ENCODE data around the gene TMEM269.
"Not testable (repeated sequence)": the region's sequence is repeated elsewhere in the genome, so short reads cannot be mapped to it uniquely, and the experiment has no call there.

Gene TMEM269

GRCh38 chr1:42748461-42749410 lies 36.1 kb upstream of the TMEM269 start:
- DNase-seq: no peak

- DNase-seq: no peak
Observed at GRCh38 chr1:42750041-42750440, 34.8 kb upstream of the TMEM269 start.

DNA sequence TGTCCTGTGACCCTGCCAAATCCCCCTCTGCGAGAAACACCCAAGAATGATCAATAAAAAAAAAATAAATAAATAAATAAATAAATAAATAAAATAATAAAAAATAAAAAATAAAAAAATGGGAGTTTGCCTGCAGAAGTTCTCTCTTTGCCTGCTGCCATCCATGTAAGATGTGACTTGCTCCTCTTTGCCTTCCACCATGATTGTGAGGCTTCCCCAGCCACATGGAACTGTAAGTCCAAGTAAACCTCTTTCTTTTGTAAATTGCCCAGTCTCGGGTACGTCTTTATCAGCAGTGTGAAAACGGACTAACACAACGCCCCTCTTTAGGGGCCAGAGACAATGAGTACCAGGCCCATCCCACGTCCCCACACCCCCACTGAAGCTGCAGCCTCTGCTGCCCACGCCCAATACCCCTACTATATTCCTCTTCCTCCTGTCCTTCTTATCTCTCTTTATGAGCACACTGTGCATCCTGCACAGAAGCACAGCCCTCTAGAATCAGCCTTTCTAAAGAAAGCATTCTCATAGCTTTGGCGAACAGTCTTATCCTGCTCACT lies 33.2 kb upstream of the TMEM269 start:
- not testable (repeated sequence) for DNase-seq

DNA sequence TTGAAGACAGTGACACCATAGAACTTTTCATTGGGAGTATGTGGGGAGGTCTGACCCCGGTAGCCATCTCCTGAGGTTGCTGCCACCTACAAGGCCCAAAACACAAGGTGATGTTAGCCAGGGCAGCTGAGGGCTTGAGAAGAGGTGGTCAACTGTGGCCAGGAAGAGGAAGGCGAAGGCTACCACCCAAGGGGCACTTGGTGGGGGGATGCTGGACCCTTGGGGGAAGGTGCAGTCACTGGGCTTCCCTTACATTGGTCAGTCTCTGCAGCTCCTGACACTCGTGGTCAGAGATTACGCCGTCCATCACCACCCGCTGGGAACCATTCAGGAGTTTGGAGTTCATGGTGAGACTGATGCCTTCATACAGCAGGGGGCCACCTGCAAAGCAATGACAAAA lies 32.5 kb upstream of the TMEM269 start:
- DNase-seq: no peak

- no peak for DNase-seq
Observed at GRCh38 chr1:42753070-42753469, 31.7 kb upstream of the TMEM269 start.

DNA sequence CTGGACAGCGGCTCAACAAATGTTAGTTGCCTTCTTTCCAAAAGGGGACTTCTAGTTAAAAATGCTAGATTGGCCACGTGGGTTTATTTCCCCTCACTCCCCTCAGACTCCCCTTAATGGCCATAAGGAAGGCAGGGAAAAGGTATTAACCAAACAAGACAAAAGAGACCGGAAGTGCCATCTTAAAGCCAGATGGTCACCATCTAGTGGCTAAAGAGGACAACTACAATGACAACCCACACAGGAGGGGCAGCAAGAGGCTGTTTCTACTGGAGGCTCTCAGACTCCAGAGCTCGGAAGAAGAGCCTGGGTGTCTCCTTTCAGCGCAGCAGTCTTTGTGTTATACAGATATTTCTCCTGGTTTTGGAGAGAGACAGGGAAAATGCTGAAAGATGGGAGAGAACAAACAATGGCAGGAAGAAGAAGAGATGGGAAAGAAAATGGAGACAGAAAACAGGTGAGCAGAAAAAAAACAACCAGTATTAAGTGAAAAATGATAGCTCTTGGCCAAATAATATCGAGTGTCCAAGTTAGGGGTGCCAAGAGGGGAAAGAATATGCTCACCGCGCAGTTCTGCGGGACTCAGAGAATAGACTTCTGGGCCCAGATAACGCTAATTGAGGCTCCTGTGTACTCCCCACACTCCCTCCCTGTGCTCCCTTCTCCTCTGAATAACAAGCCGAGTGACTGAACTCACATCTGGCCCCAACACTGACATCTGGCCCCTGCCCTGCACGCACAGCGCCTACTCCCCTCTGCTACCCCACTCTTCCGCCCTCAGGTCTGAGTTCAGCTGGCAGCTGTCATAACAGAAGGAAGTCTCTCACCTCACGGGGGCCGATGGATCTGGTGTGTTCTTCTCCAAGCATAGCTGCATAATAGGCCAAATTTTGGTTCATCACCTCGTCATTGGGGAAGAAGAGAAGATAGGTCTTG lies 27.6 kb upstream of the TMEM269 start:
- DNase-seq: peak; percentile 53

DNA sequence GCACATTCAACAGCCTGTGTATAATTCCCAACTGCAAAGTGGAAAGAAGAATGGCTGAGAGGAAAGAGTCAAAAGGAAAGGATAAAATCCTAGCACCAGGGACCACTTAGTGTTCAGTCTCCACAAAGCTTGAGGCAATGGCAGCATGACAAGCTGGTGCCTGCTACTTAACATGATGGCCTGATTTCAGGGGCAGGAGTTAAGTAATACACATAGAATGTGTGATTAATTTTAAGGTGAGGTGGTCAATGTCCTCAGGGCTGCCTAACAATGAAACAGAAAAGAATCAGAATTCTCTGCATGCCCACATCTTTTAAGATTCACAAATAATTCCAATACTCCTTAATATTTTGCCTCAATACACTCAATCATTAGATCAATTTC lies 26.9 kb upstream of the TMEM269 start:
- DNase-seq: no peak

- no peak for DNase-seq
Observed at GRCh38 chr1:42758641-42759040, 26.1 kb upstream of the TMEM269 start.

DNA sequence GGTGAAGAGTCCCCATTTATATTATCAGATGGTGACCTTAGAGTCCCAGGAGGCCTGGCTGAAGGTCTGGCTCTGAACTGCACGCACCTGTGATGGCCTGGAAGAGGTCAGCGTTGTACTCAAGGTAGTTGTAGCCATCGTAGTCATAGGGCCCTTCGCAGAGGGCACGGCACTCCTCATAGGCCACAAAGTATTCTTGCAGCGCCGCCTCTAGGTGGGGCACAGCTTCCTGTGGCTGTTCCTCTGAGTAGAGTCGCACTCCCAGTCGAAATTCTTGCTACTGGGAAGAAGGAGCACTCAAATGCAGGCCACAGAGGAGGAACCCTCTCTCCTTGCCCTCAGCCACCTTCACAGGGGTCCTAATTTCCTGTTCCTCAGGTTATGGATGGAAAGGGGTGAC lies 25.7 kb upstream of the TMEM269 start:
- DNase-seq: no peak

DNA sequence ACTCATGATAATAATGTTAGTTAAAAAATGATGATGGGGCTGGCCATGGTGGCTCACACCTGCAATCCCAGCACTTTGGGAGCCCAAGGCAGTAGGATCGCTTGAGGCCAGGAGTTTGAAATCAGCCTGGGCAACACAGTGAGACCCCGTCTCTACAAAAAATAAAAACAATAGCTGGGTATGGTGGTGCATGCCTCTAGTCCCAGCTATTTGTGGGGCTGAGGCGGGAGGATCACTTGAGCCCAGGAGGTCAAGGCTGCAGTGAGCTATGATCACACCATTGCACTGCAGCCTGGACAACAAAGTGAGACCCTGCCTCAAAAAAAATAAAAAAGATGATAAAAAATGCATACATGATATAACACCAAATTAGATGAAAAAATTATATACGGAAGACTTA lies 23.2 kb upstream of the TMEM269 start:
- DNase-seq: no peak

DNA sequence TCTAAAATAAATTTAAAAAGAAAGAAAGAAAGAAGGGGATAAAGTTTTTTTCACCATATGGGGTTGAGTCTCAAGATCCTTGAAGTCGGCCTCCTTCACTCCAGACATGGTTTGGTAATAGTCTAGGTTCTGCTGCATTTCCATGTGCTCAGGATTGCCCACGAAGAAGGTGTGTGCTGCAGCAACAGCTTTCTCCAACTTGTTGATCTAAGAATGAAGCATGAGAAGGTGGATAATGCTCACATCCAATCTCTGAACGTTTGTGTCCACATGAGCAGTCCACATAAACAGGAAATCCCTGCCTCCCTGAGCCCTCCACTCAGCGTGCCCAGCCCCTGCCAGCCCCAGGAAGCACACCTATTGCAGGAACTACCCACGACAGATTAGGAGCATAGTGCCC lies 22.5 kb upstream of the TMEM269 start:
- no peak for DNase-seq

- no peak for DNase-seq
Observed at GRCh38 chr1:42765269-42765668, 19.5 kb upstream of the TMEM269 start.

DNA sequence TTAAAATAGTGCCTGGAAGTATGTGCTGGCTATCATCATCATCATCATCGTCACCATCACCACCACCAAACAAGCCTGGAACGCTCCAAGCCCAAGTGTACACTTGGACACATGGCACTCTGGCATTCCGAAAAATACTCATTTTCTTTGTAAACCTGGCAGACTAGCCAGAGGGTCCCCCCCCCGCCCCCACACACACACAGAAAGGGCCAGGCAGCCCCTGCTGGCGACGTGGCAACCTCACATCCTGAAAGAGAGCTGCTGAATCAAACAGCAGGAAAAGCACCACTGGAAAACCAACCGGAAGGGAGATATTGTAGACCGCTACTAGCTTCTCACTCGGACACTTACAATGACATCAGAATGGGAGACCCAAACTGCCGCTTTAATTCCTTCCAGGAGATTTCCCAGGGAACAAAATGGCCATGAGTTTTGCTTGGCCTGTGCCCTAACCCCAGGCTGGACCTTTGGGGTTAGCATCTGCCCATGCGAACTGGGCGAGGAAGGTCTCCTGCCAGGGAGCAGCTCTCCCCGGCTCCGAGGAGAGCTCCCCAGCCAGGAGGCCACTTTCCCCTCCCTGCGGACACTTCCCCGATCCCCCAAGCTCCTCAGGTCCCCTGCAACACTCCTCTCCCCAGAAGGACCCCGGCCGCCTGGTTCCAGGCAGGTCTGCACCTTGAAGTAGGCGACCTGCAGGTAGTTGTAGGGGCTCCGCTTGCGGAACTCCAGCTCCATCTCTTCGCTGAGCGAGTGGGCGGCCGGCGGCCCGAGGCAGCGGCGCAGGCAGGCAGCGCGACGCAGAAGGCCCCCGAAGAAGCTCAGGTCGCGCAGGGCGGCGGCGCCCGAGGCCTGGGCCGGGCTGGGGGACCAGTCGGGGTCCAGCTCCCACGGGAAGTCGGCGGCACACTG lies 18.7 kb upstream of the TMEM269 start:
- DNase-seq: peak; percentile 61

- peak; percentile 98 for DNase-seq
Observed at GRCh38 chr1:42766741-42767509, 17.9 kb upstream of the TMEM269 start, which contains the start of the genes C1orf50 and P3H1. Gene C1orf50 (plus strand): TSS chr1:42767249. CDS start chr1:42767312, 63 bp downstream. Gene P3H1 (minus strand): TSS chr1:42767028. CDS start chr1:42766971, 57 bp downstream.

- no peak for DNase-seq
Observed at GRCh38 chr1:42767510-42768000, 17.2 kb upstream of the TMEM269 start.

- DNase-seq: no peak
Observed at GRCh38 chr1:42768172-42768571, 16.6 kb upstream of the TMEM269 start.

DNA sequence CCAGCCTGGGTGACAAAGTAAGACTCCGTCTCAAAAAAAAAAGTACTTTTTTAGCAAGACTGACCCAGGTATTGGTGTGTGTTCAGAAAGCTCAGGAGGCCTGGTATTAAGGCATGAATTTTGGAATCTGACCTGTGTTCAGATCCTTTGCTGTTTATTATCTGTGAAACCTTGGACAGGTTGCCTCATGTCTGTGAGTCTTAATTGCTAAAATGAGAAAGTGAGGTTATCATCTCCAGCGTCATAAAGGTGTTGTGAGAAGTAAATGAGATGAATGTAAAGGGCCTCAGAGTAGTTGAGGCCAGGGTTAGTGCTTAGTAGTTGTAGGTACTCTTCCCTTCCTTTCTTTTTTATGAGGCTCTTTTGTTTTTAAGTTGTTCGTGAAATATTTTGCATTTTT lies 15.0 kb upstream of the TMEM269 start:
- DNase-seq: no peak

- no peak for DNase-seq
Observed at GRCh38 chr1:42773420-42773819, 11.4 kb upstream of the TMEM269 start.

DNA sequence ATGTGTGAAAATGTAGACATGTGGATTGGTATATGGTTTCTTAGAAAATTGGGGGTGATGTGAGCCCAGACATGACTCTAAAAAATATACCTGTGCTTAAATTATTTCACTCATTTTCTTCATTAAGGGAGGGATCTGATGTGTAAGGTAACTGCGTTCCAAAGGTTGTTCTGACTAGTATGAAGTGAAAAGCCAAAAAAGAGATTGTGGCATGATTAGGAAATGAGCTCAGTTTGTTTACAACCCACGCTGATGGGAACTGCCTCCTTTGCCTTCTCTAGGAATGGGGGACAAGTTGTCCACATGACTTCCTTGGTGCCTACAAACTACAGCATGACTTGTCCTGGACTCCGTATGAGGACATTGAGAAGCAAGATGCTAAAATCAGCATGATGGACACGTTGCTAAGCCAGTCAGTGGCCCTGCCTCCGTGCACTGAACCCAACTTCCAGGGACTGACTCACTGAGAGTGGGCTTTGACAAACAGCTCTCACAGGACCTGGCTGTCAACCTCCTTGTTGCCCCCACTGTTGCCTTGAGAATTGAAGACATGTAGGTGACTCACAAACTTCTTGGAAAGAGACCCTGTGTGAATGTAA lies 9.8 kb upstream of the TMEM269 start:
- DNase-seq: no peak

- DNase-seq: no peak
Observed at GRCh38 chr1:42776502-42776901, 8.3 kb upstream of the TMEM269 start.

DNA sequence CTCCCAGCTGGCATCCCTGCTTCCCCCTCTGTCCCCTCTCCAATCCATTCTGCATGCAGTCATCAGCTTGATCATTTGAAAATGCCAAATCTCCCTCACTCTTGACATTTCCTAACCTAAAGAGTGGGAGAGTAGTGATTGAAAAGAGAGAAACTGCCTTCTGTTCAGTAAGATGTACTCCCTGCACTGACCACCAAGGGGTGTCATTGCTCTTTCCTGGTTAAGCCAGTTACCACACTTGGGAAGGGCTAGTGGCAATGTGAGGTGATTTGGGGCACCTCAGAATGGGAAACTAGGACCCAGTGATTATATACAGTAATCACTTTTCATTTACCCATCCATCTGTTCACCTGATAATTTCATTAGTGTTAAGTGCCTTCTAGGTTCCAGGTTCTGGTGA lies 6.9 kb upstream of the TMEM269 start:
- no peak for DNase-seq

Data from NCI-H510A (cell line).